ENCODE measurements around the gene EPB41L5. TPM values are rescaled to one million over a fixed set of nuclear protein-coding genes. Genes with fewer than 3 reads are reported as not detected.

EPB41L5 gene
- total and polyA plus RNA-seq, 5 experiments from 2014 or later: 3.4 to 12.3 (median 4.4) TPM

DNA sequence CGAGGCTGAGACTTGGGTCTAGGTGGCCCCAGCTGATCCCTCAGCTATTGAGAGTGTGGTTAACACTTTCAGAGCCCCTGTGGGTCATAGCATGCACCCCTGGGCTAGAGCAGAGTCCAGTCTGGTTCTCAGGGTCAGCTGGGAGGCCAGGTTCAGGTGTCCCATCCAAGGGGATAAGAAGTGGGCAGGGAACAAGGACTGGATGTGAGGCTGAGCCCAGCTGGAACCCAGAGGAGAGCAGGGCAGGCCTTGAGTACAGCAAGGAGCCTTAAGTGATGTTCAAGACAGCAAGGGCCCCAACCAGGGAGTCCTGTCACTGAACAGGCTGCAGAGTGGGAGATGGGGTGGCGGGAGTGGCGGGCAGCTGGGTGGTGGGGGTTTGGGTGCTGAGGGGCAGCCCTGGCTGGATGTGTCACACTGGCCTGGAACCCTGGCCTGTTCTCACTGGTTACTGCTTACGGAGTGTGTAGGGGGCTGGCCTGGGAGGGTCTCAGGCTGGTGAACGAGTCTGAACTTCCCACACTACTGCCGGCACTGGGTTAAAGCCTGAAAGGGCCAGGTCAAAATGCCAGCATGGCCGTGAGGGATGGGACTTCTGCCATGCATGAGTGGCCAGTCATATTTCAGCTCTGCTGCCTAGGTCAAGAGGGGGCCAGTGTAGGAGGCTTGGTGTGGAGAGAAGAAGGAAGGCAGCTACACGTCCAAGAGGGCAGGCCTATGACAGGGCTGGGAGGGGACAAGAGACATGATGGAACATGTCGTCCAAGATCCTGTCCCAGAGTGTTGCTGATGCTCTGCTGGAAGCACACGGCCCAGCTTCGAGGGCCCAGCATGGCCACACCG lies 196.8 kb downstream of the EPB41L5 start:
- Mint-ChIP-seq H3K27me3 (no peaks in the 10 kb centered on the region), H3K4me3 (peak overlapping the region in 6 of 10 donors; percentile 4 to 70 (median 52)), H3K4me1 (peaks cover 0 to 22% (median 6%) of the 10 kb centered on the region in 4 donors), H3K9me3 (no peaks in the 10 kb centered on the region), H3K27ac (peak overlapping the region; percentile 25 to 89 (median 74)), H3K36me3 (peaks cover 0 to 3% (median 0%) of the 10 kb centered on the region in 3 donors)
- DNase-seq: no peak
- POLR2A ChIA-PET: interaction anchor here (0.6 to 1.2 kb wide), 7 partner anchors 8 to 475 kb away, joined by 3 to 4 read pairs (median 3); partner anchors contain the start of gene TMEM185B
- no peak for ATAC-seq

DNA sequence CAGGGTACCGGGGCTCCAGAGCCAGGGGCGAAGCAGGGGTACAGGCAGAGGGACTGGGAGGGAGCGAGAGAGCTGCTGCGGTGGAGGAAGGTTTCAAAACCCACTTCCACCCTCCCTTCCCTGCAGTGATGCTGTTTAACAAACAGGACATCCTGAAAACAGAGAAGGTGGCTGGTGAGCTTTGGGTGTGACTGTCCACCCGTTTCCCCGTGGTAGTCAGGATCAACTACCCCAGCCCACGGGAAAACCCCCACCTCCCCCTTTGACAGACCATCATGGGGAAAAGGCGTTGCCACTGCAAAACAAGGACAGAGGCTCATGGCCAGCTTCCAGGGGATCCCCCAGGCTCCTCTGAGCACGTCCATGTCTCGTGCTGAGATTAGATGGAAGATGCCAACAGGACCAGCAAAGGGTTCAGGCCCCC lies 197.4 kb downstream of the EPB41L5 start:
- H3K36me3 Mint-ChIP-seq: peaks cover 0 to 3% (median 0%) of the 10 kb centered on the region in 3 donors
- H3K4me1 Mint-ChIP-seq: peaks cover 0 to 22% (median 6%) of the 10 kb centered on the region in 4 donors
- POLR2A ChIA-PET: interaction anchor here (0.7 to 1.2 kb wide), 6 partner anchors 9 to 34 kb away, joined by 3 to 4 read pairs (median 3); partner anchors contain the start of gene TMEM185B
- DNase-seq (no peak), ATAC-seq (peak; percentile 39 to 77)
- peak overlapping the region in 9 of 10 donors; percentile 25 to 89 (median 77) for H3K27ac Mint-ChIP-seq
- no peaks in the 10 kb centered on the region for H3K9me3 Mint-ChIP-seq
- H3K4me3 Mint-ChIP-seq: peak overlapping the region in 6 of 10 donors; percentile 4 to 70 (median 52)
- no peaks in the 10 kb centered on the region for H3K27me3 Mint-ChIP-seq

DNA sequence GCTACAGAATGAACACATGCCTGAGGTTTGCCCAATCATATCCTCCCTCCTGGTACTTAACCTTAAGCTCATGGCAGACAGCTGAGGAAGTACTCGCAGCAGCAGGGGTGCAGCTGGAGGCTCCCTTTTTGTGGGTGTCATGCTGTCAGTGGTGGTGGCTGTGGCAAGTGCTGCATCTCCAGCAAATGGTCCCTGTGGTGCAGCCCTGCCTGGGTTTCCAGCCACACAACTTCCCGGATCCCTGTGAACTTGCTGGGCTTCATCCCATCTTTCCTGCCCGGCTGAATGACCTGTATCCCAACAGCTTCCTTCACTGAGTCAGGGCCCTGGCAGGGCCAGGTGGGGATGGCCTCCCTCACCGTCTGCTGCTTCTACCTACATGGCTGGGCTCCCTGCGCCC lies 205.3 kb downstream of the EPB41L5 start:
- H3K4me1 Mint-ChIP-seq: peaks cover 6 to 32% (median 27%) of the 10 kb centered on the region in 4 donors
- peaks cover 0 to 47% (median 29%) of the 10 kb centered on the region in 9 donors for H3K9me3 Mint-ChIP-seq
- ATAC-seq (no peak), DNase-seq (no peak)
- H3K27me3 Mint-ChIP-seq: no peaks in the 10 kb centered on the region
- no peak overlapping the region for H3K27ac Mint-ChIP-seq
- H3K36me3 Mint-ChIP-seq: peaks cover 23 to 43% (median 27%) of the 10 kb centered on the region in 3 donors
- POLR2A ChIA-PET: no interaction called here
- H3K4me3 Mint-ChIP-seq: no peak overlapping the region

DNA sequence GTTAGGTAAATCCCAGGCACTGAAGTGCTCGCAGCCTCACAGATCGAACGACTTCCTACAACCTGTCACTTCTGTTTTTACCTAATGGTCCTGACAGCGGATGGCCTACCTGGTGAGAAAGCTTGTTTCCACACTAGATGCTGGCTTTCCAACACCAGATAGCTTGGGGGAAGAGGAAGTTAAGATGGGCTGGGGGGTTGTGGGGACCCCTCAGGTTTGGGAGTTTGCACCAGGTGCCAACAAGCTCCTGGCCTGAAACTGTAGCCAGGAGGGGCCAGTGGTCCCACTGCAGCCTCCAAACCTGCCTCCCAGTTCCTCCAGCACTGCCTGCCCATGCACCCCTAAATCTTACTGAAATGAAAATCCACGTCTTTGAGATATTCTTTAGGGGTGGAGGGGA lies 206.4 kb downstream of the EPB41L5 start:
- peaks cover 23 to 43% (median 27%) of the 10 kb centered on the region in 3 donors for H3K36me3 Mint-ChIP-seq
- POLR2A ChIA-PET: interaction anchor here (1.0 to 1.4 kb wide), 2 partner anchors 9 to 11 kb away, joined by 3 read pairs; no protein-coding TSS in a partner anchor

DNA sequence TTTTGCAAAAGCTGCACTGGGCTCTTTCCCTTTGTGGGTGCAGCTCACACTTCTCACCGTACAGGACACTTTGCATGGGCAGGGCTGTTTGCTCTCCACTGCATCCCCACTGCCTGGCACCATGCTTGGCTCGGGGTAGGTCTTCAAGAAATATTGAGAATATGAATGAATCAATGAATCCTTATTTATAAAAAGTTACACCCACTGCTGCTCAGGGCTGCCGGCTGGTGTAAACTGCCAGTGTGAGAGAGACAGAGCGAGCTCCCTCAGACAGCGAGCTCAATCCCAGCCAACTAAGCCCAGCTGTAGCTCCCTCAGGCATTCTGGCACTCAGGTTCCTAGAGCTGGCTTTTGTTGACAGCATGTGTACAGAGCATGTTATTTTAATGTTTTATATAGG lies 206.9 kb downstream of the EPB41L5 start:
- POLR2A ChIA-PET: interaction anchor here (1.0 to 1.4 kb wide), 2 partner anchors 10 kb away, joined by 3 read pairs; no protein-coding TSS in a partner anchor
- H3K4me1 Mint-ChIP-seq: peaks cover 6 to 44% (median 40%) of the 10 kb centered on the region in 4 donors
- H3K27ac Mint-ChIP-seq: peak overlapping the region in 1 of 10 donors; percentile 53
- ATAC-seq: no peak
- peak in 1 of 10 donors; percentile 7 for DNase-seq
- peaks cover 23 to 43% (median 27%) of the 10 kb centered on the region in 3 donors for H3K36me3 Mint-ChIP-seq
- H3K27me3 Mint-ChIP-seq: no peaks in the 10 kb centered on the region
- H3K4me3 Mint-ChIP-seq: peak overlapping the region in 1 of 10 donors; percentile 6
- peaks cover 0 to 47% (median 29%) of the 10 kb centered on the region in 9 donors for H3K9me3 Mint-ChIP-seq

More for the DNA sequence above, 206.4 kb downstream of the EPB41L5 start:
- Mint-ChIP-seq H3K27me3 (no peaks in the 10 kb centered on the region), H3K4me1 (peaks cover 6 to 39% (median 35%) of the 10 kb centered on the region in 4 donors), H3K4me3 (no peak overlapping the region), H3K9me3 (peaks cover 0 to 47% (median 29%) of the 10 kb centered on the region in 9 donors), H3K27ac (no peak overlapping the region)
- ATAC-seq (no peak), DNase-seq (peak in 1 of 10 donors; percentile 7)

DNA sequence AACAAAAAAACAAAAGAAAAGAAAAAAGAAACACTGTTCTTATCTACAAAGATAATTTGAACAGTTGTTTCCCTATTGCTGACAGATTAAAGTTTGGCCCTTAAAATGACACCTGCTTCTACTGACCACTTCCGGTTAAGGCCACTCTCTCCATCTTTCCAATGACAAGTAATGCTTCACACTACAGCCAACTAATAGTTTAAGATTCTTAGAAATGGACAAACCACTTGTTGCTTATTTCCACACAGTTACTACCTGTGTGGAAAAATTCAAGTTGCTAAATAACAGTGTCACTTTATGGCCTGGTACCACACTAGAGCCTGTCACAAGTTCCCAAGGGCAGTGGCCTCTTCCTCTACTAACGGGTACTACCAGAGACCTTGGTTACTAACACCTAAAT lies 207.9 kb downstream of the EPB41L5 start:
- Mint-ChIP-seq H3K4me1 (peaks cover 6 to 46% (median 42%) of the 10 kb centered on the region in 4 donors), H3K4me3 (peak overlapping the region in 8 of 10 donors; percentile 6 to 86 (median 77)), H3K36me3 (peaks cover 23 to 43% (median 27%) of the 10 kb centered on the region in 3 donors), H3K27me3 (no peaks in the 10 kb centered on the region), H3K9me3 (peaks cover 0 to 47% (median 29%) of the 10 kb centered on the region in 9 donors), H3K27ac (peak overlapping the region in 5 of 10 donors; percentile 13 to 85 (median 36))
- DNase-seq (no peak), ATAC-seq (no peak)
- POLR2A ChIA-PET: interaction anchor here (0.8 kb wide), 1 partner anchor 10 kb away, joined by 3 read pairs; no protein-coding TSS in a partner anchor

DNA sequence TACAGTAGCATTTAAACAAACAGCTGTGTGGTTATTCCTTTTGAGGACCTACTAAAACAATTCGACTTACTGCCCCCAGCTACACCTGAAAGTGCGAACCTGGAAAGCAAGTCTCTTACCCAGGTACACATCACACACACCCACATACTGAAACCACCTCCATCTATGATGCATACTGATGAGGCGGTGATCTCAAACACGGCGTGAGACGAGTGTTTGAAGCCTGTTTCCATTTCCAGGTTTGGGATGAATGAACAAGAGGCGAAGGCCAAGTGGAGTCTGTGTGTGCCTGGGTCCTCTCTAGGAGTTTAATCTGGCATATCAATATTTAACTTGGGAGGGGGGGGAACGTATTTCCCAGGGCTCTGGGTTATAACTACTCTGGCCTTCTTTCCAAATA lies 208.7 kb downstream of the EPB41L5 start:
- peak in 1 of 10 donors; percentile 10 for DNase-seq
- peak overlapping the region; percentile 16 to 93 (median 79) for H3K4me3 Mint-ChIP-seq
- POLR2A ChIA-PET: interaction anchor here (0.8 to 4.8 kb wide), 4 partner anchors 11 to 44 kb away, joined by 3 to 28 read pairs (median 14); partner anchors contain the start of gene RALB
- peaks cover 7 to 53% (median 50%) of the 10 kb centered on the region in 4 donors for H3K4me1 Mint-ChIP-seq
- peaks cover 20 to 41% (median 23%) of the 10 kb centered on the region in 3 donors for H3K36me3 Mint-ChIP-seq
- ATAC-seq: no peak
- H3K27ac Mint-ChIP-seq: peak overlapping the region in 6 of 10 donors; percentile 43 to 94 (median 88)
- no peaks in the 10 kb centered on the region for H3K27me3 Mint-ChIP-seq
- peaks cover 0 to 45% (median 21%) of the 10 kb centered on the region in 9 donors for H3K9me3 Mint-ChIP-seq

DNA sequence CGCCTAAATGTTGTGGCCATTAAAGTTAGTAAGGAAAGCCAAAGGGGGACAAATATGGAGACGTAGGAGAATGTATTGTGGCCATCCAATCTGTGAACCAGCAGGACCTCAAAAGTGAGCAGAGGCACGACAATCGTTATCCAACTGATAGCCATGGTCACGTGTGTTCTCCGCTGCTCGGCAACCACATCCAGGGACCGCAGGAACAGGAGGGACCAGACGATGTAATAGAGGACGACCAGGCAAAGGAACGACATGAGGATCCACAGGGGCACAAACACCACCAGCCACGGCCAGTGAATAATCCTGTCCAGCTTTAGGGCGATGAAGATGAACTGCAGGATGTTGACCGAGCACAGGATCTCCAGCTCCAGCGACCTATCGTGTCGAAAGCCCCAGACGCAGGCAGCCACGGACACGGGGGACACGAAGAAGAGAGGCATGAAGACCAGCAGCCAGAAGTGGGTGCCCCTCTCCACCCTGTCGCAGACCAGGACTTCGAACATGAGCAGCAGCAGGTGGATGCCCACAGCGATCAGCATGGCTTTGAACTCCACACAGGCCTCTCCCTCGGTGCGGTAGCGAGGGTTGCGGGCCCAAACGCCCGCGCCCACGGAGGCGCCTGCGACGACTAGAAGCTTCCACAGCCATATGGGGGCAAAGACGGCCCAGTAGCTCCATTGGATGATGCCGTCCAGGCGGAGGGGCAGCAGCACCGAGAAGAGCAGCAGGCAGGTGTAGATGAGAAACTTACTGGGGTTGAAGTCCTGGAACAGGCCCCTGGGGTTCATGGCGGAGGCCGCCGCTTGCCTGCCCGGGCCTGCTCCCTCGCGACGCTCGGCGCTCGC lies 209.5 kb downstream of the EPB41L5 start:
- ATAC-seq: no peak
- Mint-ChIP-seq H3K36me3 (peaks cover 17 to 37% (median 23%) of the 10 kb centered on the region in 3 donors), H3K27ac (peak overlapping the region; percentile 84 to 96 (median 90)), H3K9me3 (peaks cover 0 to 41% (median 13%) of the 10 kb centered on the region in 9 donors), H3K27me3 (no peaks in the 10 kb centered on the region), H3K4me3 (peak overlapping the region; percentile 74 to 93 (median 80)), H3K4me1 (peaks cover 7 to 60% (median 58%) of the 10 kb centered on the region in 4 donors)
- DNase-seq: no peak
- POLR2A ChIA-PET: interaction anchor here (0.6 to 4.8 kb wide), 12 partner anchors 8 to 463 kb away, joined by 3 to 28 read pairs (median 4); partner anchors contain the start of genes PTPN4 and RALB

DNA sequence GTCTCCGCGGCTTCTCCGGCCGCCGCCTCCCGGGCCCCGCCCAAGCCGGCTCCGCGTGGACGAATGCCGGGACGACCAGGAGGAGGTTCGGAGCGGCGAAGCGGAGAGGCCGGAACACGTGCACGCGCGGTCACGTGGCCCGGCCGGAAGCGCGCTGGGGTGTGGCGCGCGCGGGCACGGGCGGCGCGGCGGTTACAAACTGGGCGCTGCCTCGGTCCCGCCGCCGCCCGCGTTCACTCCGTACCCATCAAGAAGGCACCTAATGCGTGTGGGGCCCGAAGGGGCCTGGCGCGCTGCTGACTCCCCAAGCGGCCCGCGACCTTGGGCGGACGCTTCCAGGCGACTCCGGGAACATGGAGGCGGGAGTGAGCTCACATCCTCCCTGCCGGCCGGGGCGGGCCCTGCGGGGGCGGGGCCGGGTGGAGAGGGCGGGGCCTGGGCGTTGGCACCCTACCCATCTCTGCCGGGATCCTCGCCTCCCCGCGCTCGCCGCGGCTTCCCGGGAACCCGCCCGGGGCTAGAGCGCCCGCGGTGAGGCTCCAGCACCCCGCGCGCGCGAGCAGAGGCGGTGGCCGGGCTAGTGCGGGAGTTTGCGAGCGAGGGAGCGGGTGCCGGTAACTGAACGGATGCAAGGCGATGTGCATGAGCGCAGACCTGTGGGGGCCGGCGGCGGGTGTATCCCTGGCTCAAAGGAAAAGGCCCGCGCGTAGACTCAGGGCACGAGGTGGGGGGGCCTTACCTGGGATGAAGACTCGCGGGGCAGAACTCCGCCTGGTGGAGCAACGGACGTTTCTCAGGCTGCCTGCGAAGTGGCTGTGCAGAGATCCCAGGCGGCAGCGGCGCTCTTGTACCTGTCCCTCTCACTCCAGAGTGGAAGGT lies 210.4 kb downstream of the EPB41L5 start, which contains the start of gene TMEM185B:
TSS of gene TMEM185B (minus strand) at position 367 of the 879 bp plus-strand sequence. CDS start 424 bp downstream, outside the sequence.
- no peaks in the 10 kb centered on the region for H3K27me3 Mint-ChIP-seq
- POLR2A ChIA-PET: interaction anchor here (0.6 to 4.8 kb wide), 11 partner anchors 9 to 464 kb away, joined by 3 to 28 read pairs (median 4); partner anchors contain the start of genes PTPN4 and RALB
- ATAC-seq (peak; percentile 91 to 92), DNase-seq (peak; percentile 78 to 91 (median 89))
- H3K27ac Mint-ChIP-seq: peak within 1 kb of the TSS; percentile 84 to 96 (median 91)
- peaks cover 12 to 32% (median 23%) of the 10 kb centered on the region in 3 donors for H3K36me3 Mint-ChIP-seq
- peak within 1 kb of the TSS; percentile 77 to 93 (median 86) for H3K4me3 Mint-ChIP-seq
- H3K9me3 Mint-ChIP-seq: peaks cover 0 to 35% (median 8%) of the 10 kb centered on the region in 9 donors
- peaks cover 10 to 68% (median 66%) of the 10 kb centered on the region in 4 donors for H3K4me1 Mint-ChIP-seq

DNA sequence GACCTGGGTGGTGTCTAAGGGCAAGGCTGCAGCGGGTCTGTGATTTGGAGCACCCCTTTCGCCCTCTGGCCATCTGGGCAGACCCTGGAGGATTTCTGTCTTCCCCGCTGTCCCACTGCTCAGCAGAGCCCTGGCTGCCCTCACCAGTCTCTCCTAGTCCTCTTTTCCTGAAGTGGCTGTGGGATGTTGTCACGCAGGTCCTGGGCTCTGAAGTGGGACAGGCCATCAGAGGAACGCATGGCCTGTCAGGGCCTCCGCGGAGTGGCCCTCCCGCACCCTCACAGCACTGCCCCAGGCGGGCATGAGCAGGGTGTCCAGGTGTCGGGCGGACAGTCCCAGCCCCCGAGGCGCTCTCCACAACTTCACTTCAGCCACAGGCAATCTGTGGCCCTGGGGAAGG lies 211.4 kb downstream of the EPB41L5 start:
- no peak for DNase-seq
- POLR2A ChIA-PET: interaction anchor here (4.8 kb wide), 1 partner anchor 27 kb away, joined by 24 read pairs; the partner anchor contains the start of gene RALB

More for the DNA sequence above, 211.4 kb downstream of the EPB41L5 start:
- Mint-ChIP-seq H3K4me1 (peaks cover 10 to 74% (median 73%) of the 10 kb centered on the region in 4 donors), H3K27me3 (no peaks in the 10 kb centered on the region), H3K9me3 (peaks cover 0 to 27% (median 8%) of the 10 kb centered on the region in 9 donors), H3K27ac (peak overlapping the region in 9 of 10 donors; percentile 45 to 96 (median 85)), H3K36me3 (peaks cover 12 to 29% (median 20%) of the 10 kb centered on the region in 3 donors), H3K4me3 (peak overlapping the region; percentile 77 to 91 (median 84))
- no peak for ATAC-seq

Data from naive thymus-derived CD8-positive, alpha-beta T cell (primary cell).